ENCODE data around the gene JAG1.
"Not testable (repeated sequence)": the region's sequence is repeated elsewhere in the genome, so short reads cannot be mapped to it uniquely, and the experiment has no call there.

The JAG1 gene

DNA sequence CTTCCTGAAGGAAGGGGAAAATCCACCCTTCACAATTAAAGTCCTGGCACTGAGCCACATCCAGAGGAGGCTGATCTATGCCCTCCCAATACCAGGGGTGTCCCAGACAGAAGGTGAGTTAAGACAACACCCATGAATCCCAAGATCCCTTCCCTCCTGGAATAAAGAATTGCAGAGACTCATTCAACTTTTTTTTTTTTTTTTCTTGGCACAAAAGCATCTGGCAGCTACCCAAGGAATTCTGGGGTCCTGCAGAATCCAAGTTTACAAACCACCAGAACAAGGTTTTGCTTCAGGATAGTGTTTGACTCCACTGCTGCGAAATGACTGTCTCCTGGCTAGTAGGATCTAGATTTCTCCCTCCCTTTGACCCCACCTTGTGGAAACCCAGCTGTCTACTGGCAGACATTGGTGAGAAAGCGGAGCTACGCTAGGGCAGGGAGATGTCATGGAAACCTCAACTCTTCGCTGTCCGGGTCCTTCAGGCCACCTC, 37.4 kb downstream of the JAG1 start:
- no peak for DNase-seq (ENCODE audit: low spot score)

- DNase-seq (ENCODE audit: low spot score) = no peak
Measured at GRCh38 chr20:10635476-10636208, 38.2 kb downstream of the JAG1 start.

DNA sequence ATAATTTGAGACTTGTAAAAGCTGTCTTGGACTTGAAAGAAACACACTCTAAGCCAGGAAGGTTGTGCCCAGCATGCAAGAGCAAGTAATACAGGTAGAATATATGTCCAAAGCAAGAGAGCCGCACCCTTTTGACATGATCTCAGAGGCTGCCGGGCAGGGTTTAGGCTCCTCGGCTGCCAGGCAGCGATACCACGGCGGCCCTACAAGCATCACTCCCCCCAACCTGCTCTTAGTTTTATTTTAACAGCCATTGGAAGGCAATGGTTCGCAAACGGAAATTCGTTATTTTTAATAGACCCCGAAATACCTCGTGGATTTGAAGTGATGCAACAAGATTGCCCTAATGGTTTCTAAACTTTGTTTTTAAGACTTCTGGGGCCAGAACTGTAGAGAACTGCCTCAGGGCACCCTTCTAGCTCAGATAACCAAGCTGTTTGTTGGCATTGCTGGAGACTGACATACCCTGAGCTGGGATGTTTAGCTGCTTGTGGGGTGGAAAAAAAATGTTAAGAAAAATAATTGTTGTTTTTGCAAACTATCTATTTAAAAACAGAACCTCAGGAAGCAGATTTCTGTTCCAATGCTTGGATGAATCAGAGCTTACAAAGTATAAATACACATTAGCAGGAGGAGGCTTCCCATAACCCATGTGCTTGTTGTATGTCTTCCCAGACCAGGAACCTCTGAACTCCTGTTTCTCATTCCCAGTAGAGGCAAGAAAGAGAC, 39.0 kb downstream of the JAG1 start:
- no peak for DNase-seq (ENCODE audit: low spot score)

GRCh38 chr20:10634211-10634610, 39.6 kb downstream of the JAG1 start:
- DNase-seq (ENCODE audit: low spot score) = no peak

DNA sequence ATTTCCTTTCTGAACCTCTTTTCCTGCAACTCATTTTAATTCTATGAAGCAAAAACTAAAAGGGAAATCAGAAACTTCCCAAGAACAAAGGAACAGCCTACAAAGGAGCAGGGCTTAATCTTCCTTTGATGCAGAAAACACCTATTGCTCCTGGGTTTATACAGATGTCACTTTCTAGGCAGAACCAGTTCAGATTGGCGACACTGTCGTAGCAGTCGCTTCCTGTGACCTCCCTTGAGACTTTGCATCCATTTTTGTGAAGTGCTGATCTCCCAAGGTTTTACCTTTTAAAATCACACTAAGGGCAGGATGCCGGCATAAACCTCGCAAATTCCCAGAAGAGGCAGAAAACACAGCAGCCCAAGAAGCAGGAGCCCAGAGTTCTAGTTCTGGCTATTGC, 40.1 kb downstream of the JAG1 start:
- no peak for DNase-seq (ENCODE audit: low spot score)

- no peak for DNase-seq (ENCODE audit: low spot score)
Measured at GRCh38 chr20:10632721-10633509, 40.9 kb downstream of the JAG1 start.

DNA sequence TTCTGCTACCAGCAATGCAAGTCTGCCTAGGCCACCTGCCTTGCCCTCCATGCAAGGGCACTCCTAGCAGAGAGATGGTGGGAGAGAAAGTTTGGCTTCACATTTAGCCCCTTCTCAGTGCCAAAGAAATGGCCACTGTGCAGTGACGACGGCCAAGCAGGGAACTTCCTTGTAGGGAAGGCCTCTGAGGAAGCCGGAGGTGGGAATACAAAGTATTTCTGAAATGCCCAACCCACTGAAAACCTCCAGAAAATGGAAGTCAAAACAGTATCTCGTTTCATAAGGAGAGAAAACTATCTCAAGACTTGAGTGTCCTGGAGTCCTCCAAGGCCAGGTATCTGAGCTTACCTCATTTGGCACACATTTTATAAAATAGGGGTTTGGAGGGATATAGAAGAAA, 42.7 kb downstream of the JAG1 start:
- no peak for DNase-seq (ENCODE audit: low spot score)

GRCh38 chr20:10629946-10630650, 43.7 kb downstream of the JAG1 start:
- DNase-seq (ENCODE audit: low spot score) = no peak

DNA sequence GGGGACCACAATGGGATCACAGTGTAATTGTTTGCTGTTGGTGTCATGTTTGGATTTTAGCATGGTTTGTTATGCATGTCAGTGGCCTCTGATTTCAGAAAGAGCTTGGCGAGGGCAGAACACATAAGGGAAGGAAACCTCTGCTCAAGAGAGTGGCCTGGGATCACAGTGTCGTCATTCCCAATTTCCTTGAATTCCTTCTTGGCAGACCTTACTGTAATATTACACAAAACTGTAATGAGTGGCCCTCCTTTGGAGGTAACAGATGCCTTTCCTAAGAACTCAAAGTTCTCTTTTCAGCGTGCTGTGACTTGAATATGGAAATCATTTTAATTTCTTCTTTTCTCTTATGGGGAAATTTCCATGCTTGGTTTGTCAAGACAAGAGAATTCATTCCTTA, 46.9 kb downstream of the JAG1 start:
- DNase-seq (ENCODE audit: low spot score) = no peak

DNA sequence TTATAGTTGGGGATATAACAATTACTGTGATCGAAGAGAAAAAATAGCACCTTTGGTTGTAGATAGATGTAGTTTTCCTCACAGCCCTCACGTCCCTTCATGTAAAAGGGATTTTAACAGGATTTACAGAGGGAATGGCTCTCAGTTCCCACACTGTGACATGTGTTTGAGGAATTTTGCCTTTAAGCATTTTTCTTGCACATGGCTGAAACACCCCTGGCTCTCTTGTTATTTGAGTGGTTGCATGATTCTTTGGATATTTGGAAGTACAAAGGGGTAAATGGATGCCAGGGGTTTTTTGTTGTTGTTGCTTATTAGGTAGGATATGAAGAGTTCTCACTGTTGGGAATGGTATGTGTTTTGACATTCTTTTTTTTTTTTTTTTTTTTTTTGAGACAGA, 48.2 kb downstream of the JAG1 start:
- no peak for DNase-seq (ENCODE audit: low spot score)

GRCh38 chr20:10622657-10623418, 51.0 kb downstream of the JAG1 start:
- no peak for DNase-seq (ENCODE audit: low spot score)

DNA sequence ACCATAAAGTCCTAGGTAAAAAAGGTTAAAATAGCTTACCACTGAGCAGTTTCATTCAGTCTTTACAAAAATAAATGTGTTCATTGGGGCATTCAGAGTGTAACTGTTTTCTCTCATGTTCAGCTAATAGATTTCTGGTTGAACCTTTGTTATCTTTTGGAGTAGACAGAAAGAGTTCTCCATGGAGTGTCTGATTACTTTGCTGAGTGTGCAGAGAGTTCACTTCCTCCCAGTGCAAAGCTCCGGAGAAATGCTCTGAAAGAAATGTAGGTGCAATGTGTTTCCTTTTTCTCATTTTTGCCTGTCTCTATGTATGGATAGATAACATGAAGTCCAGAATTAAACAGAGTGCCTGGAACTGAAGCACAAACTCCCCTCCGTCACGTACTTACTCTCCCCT, 52.6 kb downstream of the JAG1 start:
- DNase-seq (ENCODE audit: low spot score) = no peak

DNA sequence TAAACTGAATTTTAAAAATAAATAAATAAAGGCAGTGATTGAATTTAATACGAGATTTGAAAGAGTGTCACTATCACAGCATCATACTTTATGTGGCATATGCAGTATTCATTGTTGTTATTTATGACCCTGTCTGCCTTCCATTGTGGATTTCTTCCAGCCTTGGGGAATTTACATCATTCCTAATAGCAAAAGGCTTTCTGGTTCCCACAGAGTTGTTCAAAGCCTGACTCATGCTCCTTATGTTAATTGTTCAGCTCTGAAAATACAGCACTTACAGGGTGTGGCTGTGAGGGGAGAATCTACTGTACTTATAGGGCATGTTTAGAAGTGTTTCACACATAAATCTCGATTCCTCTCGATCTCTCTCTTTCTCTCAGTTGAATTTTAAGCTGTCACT, 54.4 kb downstream of the JAG1 start:
- peak; percentile 66 for DNase-seq (ENCODE audit: low spot score)

DNA sequence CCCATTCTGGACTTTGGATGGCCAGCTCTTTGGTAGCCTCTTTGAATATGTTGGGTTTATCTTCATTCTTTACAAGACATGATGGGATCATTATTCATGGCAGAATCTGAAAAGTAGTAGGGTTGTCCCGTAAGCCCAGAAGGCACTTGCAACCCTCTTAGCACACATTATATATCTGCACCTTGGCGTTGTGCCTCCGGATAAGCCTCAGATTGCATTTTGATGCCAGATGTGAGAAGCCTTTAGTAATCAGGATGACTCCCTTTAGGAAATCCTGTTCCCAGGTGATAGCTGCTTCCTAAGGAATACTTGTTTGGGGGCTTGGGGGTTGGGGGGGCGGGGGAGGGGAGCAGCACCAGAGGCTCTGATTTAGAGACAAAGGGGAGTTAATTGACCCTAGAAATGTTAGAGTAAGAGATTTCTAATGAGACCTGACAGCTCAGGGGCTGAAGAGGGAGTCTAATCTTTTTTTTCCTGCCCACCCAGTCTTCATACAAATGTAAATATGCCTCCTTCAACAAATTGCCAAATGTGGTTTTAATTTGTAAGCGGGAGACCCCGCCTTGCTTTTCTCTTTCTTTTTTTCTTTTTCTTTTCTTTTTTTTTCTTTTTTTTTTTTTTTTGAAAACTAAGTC, 55.1 kb downstream of the JAG1 start:
- no peak for DNase-seq (ENCODE audit: low spot score)

GRCh38 chr20:10617549-10618133, 56.2 kb downstream of the JAG1 start:
- not testable (repeated sequence) for DNase-seq (ENCODE audit: low spot score)

DNA sequence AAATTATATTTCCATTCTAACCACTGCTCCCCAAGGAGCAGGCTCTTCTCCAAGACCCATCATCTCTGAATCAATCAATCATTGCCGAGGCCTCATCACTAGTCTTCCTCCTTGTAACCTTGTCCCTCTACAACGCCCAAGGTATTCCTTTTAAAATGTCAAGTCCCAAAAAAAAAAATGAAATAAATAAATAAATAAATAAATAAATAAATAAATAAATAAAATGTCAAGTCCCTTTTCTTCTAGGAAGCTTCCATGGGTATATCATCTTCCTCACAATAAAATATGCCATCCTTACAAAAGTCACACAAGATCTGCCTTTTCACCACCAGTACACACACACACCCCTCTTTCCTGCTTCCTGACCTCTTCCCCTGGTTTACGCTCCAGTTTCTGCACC, 57.6 kb downstream of the JAG1 start:
- no peak for DNase-seq (ENCODE audit: low spot score)

- no peak for DNase-seq (ENCODE audit: low spot score)
Measured at GRCh38 chr20:10613911-10614310, 59.9 kb downstream of the JAG1 start.

- not testable (repeated sequence) for DNase-seq (ENCODE audit: low spot score)
Measured at GRCh38 chr20:10613426-10613825, 60.4 kb downstream of the JAG1 start.

GRCh38 chr20:10611357-10611756, 62.4 kb downstream of the JAG1 start:
- DNase-seq (ENCODE audit: low spot score) = no peak

DNA sequence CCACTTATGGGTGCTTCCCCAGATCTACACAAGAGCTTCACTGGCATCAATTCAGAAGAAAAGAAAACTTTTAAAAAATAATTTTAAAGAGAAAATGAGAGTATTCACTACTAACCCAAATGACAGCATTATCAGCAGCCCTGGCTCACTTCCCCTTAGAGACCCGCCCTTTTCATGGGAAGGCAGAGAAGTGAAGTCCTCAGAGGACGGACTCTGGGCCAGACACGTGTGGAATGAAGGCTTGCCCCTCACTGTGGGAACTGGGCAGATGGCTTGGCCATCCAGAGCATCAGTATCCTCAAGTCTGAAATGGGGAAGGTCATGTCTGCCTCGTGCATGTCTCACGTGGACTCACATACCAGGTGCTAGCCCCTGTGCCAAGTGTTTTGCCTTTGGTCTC, 63.5 kb downstream of the JAG1 start:
- no peak for DNase-seq (ENCODE audit: low spot score)

GRCh38 chr20:10609770-10610169, 64.0 kb downstream of the JAG1 start:
- no peak for DNase-seq (ENCODE audit: low spot score)
